DMS53 treated with DMSO at 0.1 percent for 48 hours (cell line): ENCODE data around the gene MYO5B.

Source experiments
- DNase-seq: peaks from one replicate; lab custom pipeline; 2025; ENCODE audit not compliant: unreplicated experiment; lab: John Stamatoyannopoulos, UW

MYO5B gene

DNA sequence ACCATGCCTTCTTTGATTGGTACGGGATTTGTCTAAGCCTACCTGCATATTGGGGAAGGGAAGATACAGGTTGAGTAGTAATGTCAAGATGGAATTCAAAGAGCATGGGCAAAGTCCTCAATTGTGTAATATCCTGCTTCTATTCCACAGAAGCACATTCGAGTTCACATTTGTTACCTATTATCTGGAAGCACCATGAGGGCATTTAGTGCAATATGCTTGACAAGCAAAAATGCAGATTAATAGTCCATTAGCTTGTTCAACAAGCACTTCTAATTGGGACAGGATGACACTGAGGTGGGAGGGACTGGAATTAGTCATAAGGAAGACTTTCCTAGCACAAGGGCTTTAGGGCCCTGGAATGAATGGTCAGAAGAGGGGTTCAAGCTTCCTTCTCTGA, 40.5 kb downstream of the MYO5B start:
- no peak for DNase-seq

- no peak for DNase-seq
Observed at GRCh38 chr18:50152900-50153299, 42.0 kb downstream of the MYO5B start.

DNA sequence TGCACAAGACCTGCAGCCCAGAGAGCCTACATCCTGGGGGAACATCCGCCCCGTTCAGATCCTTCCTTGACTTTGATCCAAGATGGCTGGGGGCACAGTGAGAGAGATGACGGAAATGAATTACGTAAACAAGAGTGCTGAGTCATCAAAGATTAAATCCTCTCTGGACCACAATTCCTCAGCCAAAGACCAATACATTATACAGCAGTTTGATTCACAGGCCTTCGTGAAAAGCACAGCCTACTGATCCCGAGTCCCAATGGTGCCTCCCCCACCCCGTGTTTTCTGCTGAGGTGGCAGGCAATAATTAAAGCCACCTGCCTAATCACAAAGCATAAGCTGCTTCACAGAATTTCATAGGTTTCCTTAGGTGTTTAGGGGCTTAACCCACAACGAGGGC, 43.0 kb downstream of the MYO5B start:
- no peak for DNase-seq

DNA sequence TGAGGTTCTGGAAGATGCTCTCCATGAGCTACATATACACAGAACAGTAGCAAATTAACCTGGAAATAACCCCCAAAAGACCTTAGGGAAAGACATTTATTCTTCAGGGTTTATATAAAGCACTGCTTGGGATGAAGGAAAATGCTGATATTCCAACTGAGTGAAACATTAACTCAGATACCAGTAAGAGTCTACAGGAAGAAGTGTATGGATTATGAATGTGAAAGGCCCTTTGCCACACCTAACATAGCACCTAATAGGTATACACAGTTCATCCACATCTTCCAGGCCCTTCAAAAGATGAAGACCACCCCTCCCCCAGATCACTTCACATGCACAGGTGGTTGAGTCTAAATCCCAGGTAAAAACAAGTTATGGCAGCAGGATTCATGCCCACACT, 50.4 kb downstream of the MYO5B start:
- no peak for DNase-seq

- DNase-seq, result no peak
Observed at GRCh38 chr18:50143886-50144285, 51.1 kb downstream of the MYO5B start.

DNA sequence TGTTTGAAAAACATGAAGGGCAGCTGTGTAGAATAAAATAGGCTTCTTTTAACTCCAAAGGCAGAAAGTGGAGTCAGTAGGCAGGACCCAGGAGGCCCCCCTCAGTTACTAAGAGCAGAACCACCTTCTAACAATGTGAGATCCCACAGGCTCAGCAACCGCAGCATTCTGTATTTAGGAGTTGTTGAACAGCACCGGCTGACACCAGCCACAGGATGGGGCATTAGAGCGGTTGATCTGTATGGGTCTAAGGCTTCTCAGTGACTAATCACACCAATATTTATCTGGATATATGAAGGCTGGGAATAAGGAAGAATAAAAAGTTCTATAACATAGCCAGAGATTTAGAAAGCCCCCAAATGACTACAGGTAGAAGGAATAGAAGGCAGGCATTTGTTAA, 51.7 kb downstream of the MYO5B start:
- no peak for DNase-seq

DNA sequence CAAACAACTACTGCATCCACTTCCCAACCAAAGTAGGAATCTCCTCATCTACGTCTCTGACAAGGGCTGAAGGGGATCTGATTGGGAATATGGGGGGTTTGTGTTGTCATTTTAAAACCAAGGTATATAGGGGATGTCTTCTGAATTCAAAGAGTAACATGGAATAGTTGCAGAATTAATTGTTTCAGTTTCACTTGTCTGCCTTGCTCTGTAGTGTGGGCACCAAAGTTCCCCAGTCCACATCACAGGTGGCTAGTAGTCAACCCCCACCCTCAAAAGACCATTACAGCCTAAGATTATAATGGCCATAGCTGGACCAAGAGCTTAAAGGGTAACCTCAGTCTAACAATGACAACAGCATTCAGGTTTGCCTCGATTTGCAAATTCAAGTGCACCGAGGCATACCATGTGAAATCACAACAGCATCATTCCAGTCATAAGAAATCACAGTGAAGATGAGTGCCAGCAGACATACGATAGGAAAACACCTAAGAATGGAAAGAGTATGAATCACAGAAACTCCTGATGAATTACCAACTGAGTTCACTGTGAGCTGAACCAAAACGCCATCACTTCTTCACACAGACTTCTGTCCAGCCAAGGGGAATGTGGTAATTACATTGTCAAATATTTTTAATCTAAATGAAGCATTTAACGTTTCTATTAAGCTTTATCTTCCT, 52.4 kb downstream of the MYO5B start:
- no peak for DNase-seq

DNA sequence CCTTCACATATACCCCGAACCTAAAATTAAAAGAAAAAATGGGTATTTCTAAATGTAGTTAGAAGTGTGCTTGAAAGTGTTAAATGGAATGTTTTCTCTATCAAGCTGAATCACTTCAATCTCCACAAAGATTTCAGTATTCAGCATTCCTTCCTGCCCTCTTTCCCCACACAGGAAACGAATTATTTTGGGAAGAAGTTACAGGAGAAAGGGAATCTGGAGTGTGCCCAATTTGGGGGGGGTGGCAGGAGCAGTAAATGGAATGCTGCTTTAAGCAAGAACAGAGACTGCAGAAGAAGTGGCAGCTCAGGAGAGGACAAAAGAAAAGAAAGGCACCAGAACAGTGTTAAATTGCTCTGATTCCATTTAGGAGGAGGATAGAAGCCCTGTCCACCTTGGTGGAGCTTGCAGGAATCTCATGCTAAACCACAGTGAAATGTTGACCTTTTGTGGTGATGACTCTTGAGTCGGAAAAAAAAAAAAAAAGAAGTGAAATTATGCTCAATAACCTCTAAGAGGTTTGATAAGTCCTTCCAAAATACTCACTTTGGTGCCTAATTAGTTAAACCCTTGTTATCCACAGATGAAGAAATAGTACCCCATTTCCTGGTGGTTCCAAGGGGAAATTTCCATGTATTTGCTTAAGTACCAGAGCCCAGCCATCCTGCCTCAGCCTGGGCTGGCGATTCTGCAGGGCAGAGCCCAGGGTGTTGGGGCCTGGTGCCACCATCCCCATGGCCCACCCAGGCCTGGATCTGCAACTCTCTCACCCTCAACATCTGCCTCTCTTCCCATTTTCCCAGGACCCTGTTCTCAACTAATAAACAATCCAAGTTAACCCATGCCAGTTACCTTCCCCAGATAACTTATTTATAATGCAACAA, 56.5 kb downstream of the MYO5B start:
- no peak for DNase-seq

DNA sequence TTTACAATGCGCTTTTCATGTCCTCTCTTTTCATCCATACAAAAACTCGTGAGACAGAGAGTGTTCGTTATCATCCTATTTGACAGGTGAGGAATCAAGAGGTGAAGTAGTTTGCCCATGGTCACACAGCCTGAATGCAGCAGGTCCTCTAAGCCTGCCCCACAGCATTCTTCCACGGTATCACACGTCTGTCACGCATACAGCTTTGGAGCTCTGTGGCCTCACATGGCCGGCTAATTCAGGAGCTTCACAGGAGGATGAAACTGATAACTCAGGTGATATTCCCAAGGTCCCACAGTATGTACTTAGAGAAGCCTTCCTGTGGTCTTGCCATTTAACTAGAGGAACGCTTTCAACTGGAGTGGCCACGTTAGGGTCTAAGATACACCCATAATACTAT, 59.0 kb downstream of the MYO5B start:
- no peak for DNase-seq

GRCh38 chr18:50133526-50133925, 61.4 kb downstream of the MYO5B start:
- no peak for DNase-seq

DNA sequence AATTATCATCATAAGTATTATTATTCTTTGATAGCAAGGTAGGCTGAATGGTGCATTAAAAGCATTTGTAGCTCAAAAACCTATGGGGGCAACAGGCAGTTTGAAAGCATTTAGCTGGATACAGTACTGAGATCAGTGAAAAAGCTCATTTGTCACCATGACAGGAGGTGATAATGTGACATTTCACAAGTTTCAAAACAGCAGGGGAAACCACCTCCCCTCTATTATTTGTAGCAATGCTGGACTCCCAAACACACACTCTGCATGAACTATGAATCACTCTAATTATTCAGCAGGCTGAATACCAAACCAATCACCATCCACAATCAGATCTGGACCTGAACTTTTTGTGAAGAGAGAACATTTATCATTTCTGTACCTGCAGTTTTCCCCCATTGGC, 63.4 kb downstream of the MYO5B start:
- no peak for DNase-seq

GRCh38 chr18:50128506-50129271, 66.3 kb downstream of the MYO5B start:
- no peak for DNase-seq

DNA sequence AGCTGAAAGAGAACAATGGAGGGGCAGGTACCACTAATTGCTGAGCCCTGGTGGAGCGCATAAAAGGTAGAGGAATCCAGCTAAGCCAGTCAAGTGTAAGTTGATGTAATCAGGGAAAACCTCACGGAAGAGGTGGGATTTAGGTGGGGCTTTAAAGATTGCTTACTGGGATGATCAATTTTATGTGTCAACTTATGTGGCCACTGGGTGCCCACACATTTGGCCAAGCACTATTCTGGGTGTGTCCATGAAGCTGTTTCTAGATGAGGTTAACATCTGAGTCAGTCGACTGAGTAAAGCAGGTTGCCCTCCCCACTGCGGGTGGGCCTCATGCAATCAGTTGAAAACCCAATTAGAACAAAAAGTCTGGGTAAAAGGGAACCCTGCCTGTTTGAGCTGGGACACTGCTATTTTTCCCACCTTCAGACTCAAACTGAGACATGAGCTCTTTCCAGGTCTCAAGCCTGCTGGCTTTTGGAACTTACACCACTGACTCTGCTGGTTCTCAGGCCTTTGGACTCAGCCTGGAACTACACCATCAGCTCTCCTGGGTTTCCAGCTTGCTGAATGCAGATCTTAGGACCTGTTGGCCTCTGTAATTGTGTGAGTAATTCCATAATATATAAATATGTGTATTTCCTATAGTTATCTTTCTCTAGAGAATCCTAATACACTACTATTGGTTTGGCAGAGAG, 67.3 kb downstream of the MYO5B start:
- DNase-seq, result no peak

DNA sequence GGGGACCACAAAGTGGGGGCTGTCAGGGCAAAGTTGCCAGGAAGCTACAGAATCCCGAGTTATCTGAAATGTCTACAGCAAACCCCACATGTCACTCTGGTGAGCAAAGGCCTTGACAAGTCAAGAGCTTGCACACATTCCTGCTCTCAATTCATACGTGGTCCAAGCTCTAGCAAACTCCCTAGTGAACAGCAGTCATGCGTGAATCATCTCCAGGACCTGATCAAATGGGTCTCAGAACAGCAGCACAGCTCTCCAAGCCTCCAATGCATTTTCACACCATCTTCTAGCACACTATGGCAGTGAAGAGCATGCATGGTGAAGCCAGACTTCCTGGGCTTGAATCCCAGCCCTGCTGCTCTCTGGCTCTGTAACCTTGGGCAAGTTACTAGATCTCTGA, 68.5 kb downstream of the MYO5B start:
- no peak for DNase-seq

- no peak for DNase-seq
Observed at GRCh38 chr18:50125456-50125855, 69.5 kb downstream of the MYO5B start.

DNA sequence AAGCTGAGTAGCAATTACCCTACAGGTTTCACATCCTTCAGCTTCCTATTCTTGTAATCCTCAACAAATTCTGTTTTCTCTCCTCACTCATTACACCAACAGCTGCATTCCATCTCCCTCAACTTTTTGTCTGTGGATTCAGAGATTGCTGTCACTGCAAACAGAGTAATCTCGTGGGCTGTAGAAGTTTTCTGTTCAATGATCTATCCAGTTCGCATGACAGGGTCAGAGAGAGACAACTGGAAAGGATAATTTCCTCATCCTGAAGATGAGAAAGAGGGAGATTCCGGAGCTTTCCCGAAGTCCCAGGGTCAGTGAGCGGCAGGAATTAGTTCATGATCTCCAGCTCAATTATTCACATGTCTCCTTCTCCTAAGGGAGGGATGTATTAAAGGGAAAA, 75.7 kb downstream of the MYO5B start:
- no peak for DNase-seq

GRCh38 chr18:50117863-50118262, 77.1 kb downstream of the MYO5B start:
- peak; percentile 45 for DNase-seq

DNA sequence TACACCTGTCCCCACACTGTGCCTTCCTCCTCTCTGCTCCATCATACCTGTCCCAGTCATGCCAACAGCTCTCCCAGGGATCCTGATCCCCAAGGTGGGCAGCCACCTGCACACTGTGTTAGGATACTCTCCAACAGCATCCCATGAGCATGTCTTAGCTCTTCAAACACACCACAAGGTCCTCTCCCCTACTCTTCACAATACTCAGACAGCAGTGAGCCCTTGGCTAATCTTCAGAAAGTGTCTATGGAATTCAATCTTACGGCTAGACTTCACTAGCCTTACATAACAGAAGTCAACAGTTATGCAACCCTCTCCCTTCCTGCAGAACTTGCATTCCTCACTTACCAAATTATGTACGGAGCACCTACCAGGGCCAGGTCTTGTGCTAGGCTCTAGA, 79.9 kb downstream of the MYO5B start:
- DNase-seq, result no peak

DNA sequence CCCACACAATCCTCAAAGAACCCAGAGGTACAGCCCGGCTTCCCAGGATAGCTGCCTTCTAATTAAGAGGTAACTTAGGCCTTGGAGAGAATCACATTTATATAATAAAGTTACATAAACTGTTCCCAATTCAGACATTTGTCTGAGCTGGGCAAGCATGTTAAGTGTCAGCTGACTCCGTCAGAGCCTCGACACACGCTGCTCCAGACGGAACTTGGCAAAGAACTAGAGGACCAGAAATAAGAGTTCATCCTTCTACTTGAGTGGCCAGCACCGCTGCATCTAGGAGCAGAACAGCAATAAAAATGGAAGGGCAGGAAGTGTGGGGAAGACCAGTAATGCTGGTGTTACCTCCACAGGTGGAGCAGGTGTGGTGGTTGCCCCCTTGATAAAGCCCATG, 80.5 kb downstream of the MYO5B start:
- no peak for DNase-seq

DNA sequence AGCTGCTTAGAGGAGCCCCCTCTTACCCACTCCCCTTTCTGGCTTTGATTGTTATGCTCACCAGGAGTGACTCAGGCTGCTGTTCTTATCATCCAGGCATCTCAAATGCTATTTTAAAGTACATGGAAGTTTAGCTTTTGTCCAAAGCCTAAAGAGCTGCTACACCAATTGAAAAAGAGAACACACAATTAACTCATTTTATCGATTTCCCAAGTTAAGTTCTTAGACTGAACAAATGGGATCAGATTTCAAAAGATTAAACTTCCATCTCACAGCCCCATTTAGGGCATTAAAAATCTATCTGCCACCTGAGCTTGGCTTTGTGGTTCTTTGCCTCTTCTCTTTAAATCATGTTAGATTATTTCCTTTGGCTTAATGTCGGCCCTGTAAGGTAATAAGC, 81.2 kb downstream of the MYO5B start:
- no peak for DNase-seq

DNA sequence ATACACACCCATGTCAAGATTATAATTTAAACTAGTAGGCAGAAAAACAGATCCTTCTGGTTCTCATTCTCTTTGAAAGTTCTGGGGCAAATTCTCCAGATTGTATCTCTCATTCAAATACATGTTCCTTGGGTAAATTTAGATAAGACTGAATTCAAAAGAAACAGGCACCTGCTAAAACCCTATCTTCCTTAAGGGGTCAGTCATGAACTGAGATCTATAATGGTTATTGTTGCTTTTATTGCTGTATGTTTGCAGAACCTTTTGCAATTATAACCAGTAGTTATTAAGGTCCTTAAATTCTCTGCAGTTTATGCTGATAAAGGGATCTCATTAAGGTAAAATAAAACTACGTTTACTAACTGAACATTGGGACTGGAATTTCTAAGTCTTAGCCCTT, 83.5 kb downstream of the MYO5B start:
- no peak for DNase-seq
